ENCODE data around the gene TMEM30B.

TMEM30B gene

GRCh38 chr14:61238611-61239245 is 42.4 kb downstream of the TMEM30B start:
- DNase-seq (ENCODE audit: low read depth in 2 of 3, low spot score in 1 of 3): no peak

- DNase-seq (ENCODE audit: low read depth in 2 of 3, low spot score in 1 of 3): no peak
These were observed 46.8 kb downstream of the TMEM30B start for GRCh38 chr14:61234215-61234916.

- no peak for DNase-seq (ENCODE audit: low read depth in 2 of 3, low spot score in 1 of 3)
These were observed 47.6 kb downstream of the TMEM30B start for GRCh38 chr14:61233436-61233956.

GRCh38 chr14:61231810-61232209 is 49.3 kb downstream of the TMEM30B start:
- DNase-seq (ENCODE audit: low read depth in 2 of 3, low spot score in 1 of 3): no peak

- DNase-seq (ENCODE audit: low read depth in 2 of 3, low spot score in 1 of 3): no peak
These were observed 51.2 kb downstream of the TMEM30B start for GRCh38 chr14:61229981-61230380.

GRCh38 chr14:61229475-61229888 is 51.7 kb downstream of the TMEM30B start:
- DNase-seq (ENCODE audit: low read depth in 2 of 3, low spot score in 1 of 3): no peak

- no peak for DNase-seq (ENCODE audit: low read depth in 2 of 3, low spot score in 1 of 3)
These were observed 53.1 kb downstream of the TMEM30B start for GRCh38 chr14:61227884-61228591.

All from stimulated activated CD4-positive, alpha-beta T cell treated with anti-CD3 and anti-CD28 coated beads, Interleukin-12 subunit alpha, Interleukin-12 subunit beta, amount 100 ng/mL, for 48 hours (primary cell).